Superior temporal gyrus (tissue), 1 donor: ENCODE results near the gene MMP24.
A peak's percentile ranks its signal among the peaks of the same experiment; 100 is the strongest.
"Not testable (repeated sequence)": the region's sequence is repeated elsewhere in the genome, so short reads cannot be mapped to it uniquely, and the experiment has no call there.

Experiments
- DNase-seq: peaks from one replicate; pipeline ENCODE4 v3.0.0-alpha.2; 2016; ENCODE audit errors: extremely low spot score

The MMP24 gene

DNA sequence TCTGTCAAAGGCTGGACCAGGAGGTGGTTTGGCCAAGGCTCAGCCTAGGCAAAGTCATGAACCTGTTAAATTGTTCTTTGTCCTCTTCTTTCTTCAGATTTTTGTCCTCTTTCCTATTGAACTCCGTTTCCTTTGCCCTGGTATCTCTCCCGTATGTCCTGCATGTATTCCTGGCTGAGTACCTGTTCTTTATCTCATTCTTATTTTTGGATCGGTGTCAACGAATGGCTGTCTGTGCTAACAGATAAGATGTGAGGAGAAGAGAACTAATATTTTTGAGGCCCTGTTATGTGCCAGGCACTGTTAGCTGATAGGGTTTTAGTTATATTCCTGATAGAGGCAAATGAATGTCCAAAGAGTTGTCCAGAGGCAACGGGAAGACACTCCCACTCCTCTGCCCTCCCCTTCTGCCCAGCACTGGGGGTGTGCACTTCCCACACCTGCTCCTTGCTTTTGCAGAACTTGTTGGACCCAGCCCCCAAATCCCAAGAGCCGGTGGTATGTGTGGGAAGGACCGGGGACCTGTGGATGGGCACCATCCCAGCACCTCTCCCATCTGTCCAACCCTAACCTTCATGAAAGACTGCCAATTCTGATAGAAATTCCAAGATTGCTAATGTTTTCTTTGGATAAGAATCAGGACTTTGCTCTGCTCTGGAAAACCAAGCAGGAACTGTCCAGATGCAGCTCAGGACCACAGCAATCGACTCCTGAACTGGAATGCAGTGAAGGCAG is 30.9 kb downstream of the MMP24 start:
- no peak for DNase-seq

DNA sequence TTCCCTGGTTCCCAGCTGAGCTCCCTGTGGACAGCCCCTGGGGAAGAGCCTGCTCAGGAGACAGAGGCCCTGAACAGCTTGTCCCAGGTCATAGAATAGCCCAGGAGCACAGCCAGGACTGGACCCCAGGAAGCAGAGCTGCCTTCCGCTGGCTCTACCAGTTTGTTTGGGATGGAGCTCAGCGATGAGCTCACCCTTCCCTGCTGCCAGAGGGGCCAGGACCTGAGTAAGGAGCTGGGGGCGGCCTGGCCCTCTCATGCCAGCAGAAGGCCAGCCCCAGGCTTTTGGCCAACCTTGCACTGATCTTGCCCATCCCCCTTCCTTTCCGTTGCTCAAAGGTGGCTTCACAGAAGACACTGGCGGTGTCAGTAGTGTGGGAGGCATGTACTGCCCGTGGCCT is 33.9 kb downstream of the MMP24 start:
- DNase-seq = no peak

DNA sequence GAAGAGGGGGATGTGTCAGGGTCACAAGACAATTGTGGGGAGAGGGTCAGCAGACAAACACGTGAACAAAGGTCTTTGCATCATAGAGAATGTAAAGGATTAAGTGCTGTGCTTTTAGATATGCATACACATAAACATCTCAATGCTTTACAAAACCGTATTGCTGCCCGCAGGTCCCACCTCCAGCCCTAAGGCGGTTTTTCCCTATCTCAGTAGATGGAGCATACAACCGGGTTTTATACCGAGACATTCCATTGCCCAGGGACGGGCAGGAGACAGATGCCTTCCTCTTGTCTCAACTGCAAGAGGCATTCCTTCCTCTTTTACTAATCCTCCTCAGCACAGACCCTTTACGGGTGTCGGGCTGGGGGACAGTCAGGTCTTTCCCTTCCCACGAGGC is 35.8 kb downstream of the MMP24 start:
- DNase-seq = not testable (repeated sequence)

DNA sequence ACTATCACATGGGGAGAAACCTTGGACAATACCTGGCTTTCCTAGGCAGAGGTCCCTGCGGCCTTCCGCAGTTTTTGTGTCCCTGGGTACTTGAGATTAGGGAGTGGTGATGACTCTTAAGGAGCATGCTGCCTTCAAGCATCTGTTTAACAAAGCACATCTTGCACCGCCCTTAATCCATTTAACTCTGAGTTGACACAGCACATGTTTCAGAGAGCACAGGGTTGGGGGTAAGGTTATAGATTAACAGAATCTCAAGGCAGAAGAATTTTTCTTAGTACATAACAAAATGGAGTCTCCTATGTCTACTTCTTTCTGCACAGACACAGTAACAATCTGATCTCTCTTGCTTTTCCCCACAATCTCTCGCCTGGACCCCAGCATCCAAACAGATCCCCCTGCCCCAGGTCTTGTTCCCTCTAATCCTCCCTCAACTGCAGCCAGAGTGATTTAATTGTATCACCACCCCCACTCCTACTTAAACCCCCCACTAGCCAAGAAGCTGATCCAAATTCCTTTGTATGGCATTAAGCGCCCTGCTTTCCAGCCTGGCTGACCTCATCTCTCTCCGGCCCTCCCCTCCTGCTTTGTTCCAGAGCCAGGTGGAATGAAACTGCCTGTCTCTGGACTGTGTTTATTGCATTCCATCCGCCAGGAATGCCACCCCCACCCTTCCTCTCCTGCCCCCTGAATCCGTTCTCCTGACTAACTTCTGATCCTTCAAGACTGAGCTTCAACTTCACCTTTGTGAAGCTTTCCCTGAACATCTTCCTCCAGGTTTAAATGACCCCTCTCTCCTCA is 36.4 kb downstream of the MMP24 start:
- not testable (repeated sequence) for DNase-seq

DNA sequence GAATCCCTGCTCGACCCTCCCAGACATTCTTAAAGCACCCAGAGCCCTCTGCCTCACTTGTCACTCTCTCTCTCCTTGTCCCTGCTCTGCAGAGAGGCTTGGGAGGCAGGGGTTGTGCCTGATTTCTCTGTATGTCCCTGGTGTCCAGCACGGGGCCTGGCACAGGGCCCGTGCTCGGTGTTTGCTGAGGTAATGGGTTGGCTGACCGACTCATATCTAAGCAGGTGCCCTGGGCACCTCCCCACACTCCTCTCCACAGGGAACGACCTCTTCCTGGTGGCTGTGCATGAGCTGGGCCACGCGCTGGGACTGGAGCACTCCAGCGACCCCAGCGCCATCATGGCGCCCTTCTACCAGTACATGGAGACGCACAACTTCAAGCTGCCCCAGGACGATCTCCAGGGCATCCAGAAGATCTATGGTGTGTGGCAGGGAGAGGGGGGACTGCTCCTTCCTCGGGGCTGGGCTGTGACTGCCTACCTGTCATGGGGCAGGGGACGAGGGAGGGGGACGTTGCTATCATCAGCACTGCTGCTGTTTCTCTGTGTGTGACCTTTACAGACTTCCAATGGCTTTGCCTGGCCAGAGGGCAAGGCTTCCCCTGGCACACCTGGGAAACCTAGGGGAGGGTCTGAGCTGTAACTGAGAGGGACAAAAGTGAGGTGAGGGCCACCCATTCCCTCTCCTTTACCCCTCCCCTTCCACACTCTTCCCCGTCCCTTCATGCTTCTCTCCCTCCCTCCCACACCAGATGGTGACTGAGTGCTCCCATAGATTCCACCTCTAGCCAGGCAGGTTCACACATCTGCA is 37.2 kb downstream of the MMP24 start:
- DNase-seq = no peak

DNA sequence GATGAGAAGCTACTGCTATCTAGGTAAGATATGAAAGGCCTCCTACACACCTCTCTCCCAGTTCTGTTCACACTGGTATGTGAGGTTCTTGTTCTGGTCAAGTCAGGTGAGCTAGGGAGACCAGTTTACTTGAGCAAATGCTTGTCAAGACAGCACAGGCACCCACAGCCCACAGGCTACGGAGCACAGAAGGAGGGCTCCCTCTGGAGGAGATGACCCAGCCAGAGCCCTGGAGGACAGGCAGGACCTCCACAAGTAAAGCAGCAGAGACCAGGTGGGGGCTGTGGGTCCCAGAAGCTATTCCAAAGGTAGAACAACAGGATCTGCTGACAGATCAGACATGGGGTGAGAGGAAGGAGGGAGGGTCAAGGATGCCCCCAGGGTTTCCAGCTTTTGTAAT is 38.3 kb downstream of the MMP24 start:
- no peak for DNase-seq

DNA sequence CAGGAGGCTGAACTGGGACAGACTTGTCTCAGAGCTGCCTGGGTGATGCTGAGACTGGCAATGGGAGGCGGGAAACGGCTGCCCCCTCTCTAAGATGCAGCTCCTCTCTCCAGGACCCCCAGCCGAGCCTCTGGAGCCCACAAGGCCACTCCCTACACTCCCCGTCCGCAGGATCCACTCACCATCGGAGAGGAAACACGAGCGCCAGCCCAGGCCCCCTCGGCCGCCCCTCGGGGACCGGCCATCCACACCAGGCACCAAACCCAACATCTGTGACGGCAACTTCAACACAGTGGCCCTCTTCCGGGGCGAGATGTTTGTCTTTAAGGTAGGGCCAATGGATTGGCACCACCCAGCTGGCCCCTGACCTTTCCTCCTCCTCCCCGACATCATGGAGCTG is 40.6 kb downstream of the MMP24 start:
- no peak for DNase-seq

DNA sequence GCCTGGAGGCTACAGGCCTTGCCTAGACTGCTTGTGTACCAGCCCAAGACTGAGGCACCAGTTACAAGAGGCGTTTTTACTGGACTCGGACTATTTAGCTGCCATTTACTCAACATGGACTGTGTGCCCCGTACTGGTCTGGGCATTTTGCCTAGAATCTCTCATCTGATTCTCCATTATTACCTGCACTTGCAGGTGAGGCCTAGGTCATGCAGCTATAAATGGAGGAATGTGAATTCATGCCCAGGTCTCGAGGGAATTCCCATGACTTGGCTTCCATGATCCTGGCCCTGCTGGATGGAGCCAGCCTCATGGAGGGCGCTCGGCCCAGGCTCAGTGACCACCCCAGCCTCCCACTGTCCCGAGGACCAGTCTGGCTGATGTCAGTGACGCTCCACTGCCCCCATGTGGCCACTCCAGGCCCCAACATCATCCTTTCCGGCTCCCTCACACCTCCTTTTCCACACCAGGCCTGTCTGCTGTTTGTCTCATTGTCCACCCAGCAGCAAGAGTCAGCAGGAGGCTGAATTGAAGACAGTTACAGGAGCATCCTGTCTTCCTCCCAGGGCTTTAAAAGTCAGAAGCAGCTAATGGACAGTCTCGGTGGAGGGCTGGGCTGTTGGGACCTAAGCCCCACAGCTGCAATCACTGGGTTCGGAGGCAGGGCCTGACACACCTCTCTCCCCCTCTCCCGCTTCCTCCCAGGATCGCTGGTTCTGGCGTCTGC is 42.7 kb downstream of the MMP24 start:
- DNase-seq = peak; percentile 77

DNA sequence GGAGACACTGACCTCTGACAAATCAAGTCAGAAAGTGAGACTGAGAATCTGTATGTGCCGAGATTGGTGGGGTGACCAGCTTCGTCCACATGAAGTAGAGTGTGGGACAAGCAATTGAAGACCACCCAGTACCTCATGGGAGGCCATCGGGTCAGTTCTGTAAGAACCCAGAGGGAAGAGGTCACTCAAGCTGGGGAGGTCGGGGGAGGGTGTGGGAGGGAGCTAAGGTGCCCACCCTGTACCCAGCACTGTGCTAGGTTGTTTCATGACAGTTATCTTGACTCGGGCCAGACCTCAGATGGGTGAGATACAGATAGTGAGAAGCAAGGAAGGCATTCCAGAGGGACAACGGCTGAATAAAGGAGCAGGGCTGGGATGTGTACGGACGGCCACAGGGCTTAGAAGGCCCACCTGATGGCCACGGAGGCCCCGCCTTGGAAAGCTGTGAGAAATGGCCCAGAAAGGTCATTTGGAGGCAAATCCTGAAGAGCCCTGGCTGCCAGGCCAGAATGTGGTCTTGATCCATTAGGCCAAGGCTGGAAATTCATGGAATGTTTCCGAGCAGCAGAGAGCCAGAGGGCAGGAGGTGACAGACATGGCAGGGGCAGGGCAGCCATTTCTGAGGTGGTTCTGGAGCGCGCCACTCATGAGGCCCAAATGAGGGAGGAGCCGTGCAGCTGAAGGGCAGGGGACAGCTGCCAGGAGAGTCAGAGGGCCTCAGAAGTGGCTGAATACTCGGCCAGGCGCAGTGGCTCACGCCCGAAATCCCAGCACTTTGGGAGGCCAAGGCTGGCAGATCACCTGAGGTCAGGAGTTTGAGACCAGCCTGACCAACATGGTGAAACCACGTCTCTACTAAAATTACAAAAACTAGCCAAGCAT is 43.8 kb downstream of the MMP24 start:
- DNase-seq = no peak

DNA sequence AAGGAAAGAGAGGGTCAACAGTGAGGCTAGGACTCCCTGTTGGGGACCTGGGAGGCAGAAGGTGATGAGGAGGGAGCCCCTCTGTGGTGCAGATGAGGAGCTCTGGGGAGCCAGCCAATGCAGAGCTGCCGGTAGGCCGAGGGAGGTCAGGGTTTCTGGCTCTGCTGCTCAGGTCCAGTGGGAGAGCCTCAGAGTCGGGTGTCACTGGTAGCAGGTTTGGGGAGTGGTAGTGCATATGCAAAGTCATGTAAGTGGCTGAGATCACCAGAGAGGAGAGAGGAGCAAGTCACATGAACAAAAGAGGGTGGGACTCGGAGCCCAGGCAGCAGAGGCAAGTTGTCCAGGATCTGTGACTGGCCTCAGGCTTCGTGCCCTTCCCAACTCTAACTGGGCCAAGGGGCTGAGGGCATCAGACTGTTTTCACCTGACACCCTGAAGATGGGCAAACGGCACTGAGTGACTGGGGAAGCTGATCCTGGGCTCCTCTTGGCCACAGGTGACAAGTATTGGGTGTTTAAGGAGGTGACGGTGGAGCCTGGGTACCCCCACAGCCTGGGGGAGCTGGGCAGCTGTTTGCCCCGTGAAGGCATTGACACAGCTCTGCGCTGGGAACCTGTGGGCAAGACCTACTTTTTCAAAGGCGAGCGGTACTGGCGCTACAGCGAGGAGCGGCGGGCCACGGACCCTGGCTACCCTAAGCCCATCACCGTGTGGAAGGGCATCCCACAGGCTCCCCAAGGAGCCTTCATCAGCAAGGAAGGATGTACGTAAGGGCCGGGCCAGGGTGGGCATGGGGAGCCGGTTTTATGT is 44.8 kb downstream of the MMP24 start:
- DNase-seq = no peak

DNA sequence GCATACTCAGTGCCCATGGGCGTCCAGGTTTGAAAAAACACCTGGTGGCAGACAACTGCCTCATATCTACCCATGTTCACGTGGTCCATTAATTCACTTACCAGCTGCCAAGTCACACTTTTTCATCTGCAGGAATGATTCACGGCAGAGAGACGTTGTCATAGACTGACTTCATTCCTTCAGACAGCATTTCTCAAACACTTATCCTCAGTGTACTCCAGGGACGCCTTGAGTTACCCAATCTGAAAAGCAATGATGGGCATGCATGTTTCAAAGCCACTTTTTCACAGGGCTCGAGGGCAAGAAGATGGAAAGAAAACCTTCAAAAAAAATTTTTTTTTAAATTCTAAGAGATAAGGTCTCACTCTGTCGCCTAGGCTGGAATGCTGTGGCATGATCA is 45.4 kb downstream of the MMP24 start:
- no peak for DNase-seq

DNA sequence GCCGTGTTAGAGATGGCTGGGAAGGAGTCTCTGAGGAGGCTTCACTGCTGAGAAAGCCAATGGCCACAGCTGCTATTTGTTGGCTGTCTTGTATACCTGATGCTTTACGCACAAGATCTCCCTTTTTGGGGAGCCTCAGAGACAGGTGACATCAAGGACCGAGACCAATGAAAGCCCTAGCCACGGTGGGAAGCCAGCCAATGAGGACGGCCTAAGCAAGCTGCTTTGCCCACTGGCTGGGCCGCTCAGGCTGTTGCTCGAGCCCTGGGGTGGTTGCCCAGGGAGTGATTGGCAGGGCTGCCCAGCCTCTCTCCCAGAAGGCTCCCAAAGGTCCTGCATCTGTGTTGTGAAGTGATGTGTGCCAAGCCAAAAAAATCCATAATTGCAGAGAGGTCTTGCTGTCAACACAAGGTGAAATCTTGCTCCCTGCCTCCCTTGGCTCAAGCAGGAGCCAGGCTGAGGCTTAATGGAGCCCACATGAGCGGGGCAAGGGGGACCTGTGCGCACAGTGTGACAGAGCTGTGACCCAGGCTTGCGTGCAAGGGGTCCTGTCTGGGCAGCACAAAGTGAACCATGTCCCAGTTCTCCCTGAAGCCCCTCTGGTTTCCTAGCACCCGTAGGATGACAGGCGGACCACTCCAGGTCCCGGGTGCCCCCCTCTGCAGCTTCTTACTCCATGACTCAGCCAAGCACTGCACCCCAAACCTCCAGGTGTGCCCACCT is 47.1 kb downstream of the MMP24 start:
- DNase-seq = peak; percentile 37

DNA sequence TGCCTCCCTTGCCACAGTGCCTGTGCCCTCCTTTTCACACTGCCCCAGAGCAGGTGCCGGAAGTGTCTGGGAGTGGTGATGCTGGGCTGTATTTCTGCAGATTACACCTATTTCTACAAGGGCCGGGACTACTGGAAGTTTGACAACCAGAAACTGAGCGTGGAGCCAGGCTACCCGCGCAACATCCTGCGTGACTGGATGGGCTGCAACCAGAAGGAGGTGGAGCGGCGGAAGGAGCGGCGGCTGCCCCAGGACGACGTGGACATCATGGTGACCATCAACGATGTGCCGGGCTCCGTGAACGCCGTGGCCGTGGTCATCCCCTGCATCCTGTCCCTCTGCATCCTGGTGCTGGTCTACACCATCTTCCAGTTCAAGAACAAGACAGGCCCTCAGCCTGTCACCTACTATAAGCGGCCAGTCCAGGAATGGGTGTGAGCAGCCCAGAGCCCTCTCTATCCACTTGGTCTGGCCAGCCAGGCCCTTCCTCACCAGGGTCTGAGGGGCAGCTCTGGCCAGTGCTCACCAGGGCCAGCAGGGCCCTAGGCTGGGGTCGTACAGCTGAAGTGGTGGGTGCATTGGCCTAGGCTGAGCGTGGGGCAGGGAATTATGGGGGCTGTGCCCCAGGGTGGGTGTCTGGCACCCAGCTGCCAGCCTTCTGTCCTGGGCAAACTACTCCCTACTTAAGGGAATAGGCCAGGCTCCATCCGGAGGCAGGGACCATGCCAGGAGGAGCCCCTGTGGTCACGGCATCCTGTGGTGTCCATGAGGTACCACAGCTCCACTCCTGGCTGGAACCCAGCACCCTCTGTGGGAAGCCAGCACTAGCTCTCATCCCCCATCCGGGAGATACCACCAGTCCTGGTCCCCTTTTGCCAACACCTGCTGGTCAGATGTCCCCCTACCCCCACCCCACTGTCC is 47.9 kb downstream of the MMP24 start:
- no peak for DNase-seq

DNA sequence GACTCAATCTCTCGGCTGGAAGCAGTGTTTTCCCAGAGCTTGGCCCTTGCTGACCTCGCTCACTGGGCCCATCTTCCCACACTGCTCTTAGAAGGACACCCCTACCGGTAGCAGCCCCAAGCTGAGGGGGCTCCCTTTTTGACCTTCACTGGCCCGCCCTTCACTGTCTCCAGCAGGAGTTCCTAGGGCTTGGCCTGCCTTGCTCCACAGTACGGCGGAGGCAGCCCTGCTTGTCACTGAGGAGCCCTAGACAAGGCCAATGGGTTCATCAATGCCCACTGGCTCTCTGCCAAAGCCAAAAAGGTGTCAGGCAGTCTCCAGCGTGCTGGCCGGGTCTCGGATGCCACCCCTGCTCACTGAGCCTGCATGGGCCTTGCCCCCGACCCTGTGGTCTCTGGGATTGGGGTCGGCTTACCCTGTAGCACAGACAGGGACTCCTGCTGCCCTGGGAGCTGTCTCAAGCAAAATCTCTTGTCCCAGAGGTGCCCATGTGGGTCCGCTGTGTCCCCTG is 49.3 kb downstream of the MMP24 start:
- no peak for DNase-seq

DNA sequence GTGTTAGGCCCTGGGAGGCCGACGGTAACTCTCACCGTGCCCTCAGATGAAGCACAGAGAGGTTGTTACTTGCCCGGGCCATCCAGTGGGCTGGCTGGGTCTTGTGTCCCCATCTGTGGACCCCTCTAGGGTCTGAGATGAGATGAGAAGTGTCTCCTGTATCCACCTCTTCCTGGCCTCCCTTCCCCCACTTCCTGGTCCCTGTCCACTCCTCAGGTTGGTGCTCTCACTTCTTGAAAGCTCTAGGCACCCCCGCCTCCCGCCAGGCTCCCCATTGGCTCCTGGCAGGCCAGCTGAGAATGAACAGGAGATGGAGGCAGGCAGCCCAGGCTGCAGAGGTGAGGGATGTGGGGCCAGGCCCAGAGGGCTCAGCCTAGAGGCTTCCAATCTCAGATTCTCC is 49.9 kb downstream of the MMP24 start:
- no peak for DNase-seq

DNA sequence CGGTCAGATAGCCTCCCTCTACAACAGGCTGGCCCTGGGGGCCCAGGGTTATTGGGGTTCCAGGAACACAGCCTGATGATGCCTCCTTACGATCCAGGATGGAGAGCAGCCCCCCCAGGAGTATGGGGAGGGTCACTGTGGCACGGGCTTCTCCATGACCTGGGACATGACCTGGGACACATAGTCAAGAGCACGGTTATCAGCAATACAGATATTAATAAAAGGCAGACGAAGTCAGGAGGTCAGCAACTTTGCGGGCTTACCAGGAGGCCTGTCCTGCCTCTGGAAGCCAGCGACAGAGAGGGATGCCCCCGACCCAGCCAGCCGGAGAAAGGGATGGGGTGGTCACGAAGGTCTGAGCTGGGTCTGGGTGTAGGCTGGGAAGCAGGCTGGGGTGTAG is 50.6 kb downstream of the MMP24 start:
- DNase-seq = no peak

DNA sequence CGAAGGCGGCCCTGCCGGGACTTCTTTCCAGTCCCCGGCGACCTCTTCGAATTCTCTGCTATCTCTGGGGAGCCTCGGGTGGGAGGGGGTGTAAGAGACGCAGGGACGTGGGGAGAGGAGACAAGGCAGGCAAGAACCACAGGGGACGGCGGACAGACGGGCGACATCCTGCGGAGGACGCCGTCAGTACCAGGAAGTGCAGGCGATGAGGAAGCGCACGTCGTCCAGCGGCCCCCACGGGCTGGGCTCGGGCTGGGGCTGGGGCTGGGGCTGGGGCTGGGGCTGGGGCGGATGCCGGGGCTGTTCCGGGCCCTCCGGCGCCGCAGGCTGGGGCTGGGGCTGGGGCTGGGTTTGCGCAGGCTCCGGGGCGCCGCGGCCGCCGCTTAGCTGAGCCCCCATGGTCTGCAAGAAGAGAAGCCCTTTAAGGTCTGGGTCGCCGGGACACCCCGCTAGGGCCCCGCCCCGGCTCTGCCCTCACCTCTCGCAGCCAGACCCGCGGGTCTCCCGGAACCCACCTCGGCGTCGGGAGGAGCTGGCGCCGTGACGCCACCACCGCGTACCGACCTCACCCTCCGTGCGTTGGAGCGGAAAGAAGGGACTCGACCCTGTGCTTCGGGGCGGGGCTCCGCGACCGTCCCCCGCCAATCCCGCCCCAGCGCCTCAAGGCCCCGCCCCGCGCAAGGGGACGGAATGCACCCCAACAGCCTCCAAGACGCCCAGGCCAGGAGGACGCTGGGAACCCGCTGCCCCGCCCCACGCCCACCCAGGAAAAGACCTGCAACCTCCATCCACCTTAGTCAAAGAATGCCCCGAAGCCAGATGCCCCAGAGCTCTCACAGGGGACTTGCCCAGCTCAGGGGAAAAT is 51.3 kb downstream of the MMP24 start, which contains the start of gene MMP24OS:
Gene MMP24OS (minus strand): TSS at position 592 of the 865 bp plus-strand sequence. CDS start 193 bp downstream, at position 399.
- DNase-seq = peak; percentile 86
